Liver (tissue), 9 donors: ENCODE data around the gene SLC19A2. TPM values are rescaled to one million over a fixed set of nuclear protein-coding genes. Genes with fewer than 3 reads are reported as not detected.

Source experiments
- DNase-seq: peaks from one replicate; pipeline ENCODE4 v3.0.0-alpha.2; 2017; ENCODE audit warnings: low spot score
- H3K27ac ChIP-seq, 2 donors: one replicate each; pipeline ENCODE4 v1.7.0; 2013; ENCODE audit warnings: inconsistent platforms in 2 of 2, low read length in 2 of 2, control low read depth in 1 of 2, low read depth in 1 of 2, mild to moderate bottlenecking in 1 of 2
- H3K27me3 ChIP-seq, 4 donors: one replicate each; pipeline versions ENCODE4 v1.6.1 to v1.7.0; 2013; ENCODE audit warnings: low read length in 3 of 4, inconsistent platforms in 1 of 4, mild to moderate bottlenecking in 1 of 4, moderate library complexity in 1 of 4; ENCODE audit not compliant: control insufficient read depth in 4 of 4, insufficient read depth in 4 of 4
- H3K36me3 ChIP-seq, 4 donors: one replicate each; pipeline versions ENCODE4 v1.6.1 to v1.7.0; 2013; ENCODE audit warnings: low read length in 3 of 4, mild to moderate bottlenecking in 3 of 4, low read depth in 1 of 4, moderate library complexity in 1 of 4; ENCODE audit not compliant: control insufficient read depth in 4 of 4, insufficient read depth in 3 of 4
- H3K4me1 ChIP-seq, 4 donors: one replicate each; pipeline versions ENCODE4 v1.6.1 to v1.7.0; 2013; ENCODE audit warnings: low read length in 3 of 4, mild to moderate bottlenecking in 3 of 4, moderate library complexity in 1 of 4; ENCODE audit not compliant: control insufficient read depth in 4 of 4, insufficient read depth in 4 of 4
- H3K4me3 ChIP-seq, 3 donors: one replicate each; pipeline versions ENCODE4 v1.6.1 to v1.7.0; 2013; ENCODE audit warnings: low read length in 3 of 3, control low read depth in 1 of 3, low read depth in 1 of 3, mild to moderate bottlenecking in 1 of 3
- H3K9ac ChIP-seq, 2 donors: one replicate each; pipeline ENCODE4 v1.7.0; 2013; ENCODE audit warnings: low read length in 2 of 2, mild to moderate bottlenecking in 2 of 2, moderate library complexity in 2 of 2, control low read depth in 1 of 2, low read depth in 1 of 2
- H3K9me3 ChIP-seq, 4 donors: one replicate each; pipeline versions ENCODE4 v1.6.1 to v1.7.0; 2013; ENCODE audit warnings: low read length in 3 of 4; ENCODE audit not compliant: control insufficient read depth in 4 of 4
- ATF3 ChIP-seq: IDR thresholded peaks from 2 replicates; pipeline ENCODE4 v1.6.1; 2016; ENCODE audit warnings: antibody characterized with exemption
- CTCF ChIP-seq: fragments of 150-350 bp; IDR thresholded peaks from 2 replicates; pipeline ENCODE4 v1.5.1; 2017; ENCODE audit warnings: improper control_type of control experiment, low read depth, low read length; ENCODE audit not compliant: missing input control
- FOXA1 ChIP-seq: IDR thresholded peaks from 2 replicates; pipeline ENCODE4 v1.6.1; 2016; ENCODE audit warnings: antibody characterized with exemption
- HNF4A ChIP-seq, 2 donors: conservative IDR thresholded peaks; 2 replicates each; pipeline ENCODE4 v1.6.1; 2016; ENCODE audit warnings: antibody characterized with exemption in 2 of 2, mild to moderate bottlenecking in 2 of 2
- JUND ChIP-seq, 2 donors: IDR thresholded peaks; 2 replicates each; pipeline ENCODE4 v1.6.1; 2016; ENCODE audit warnings: antibody characterized with exemption in 2 of 2
- NR2F2 ChIP-seq: IDR thresholded peaks from 2 replicates; pipeline ENCODE4 v1.6.1; 2016; ENCODE audit warnings: antibody characterized with exemption
- RAD21 ChIP-seq, 2 donors: IDR thresholded peaks; 2 replicates each; pipeline ENCODE4 v1.6.1; 2016; ENCODE audit warnings: antibody characterized with exemption in 2 of 2, mild to moderate bottlenecking in 2 of 2
- REST ChIP-seq: IDR thresholded peaks from 2 replicates; pipeline ENCODE4 v1.6.1; 2016; ENCODE audit warnings: antibody characterized with exemption, mild to moderate bottlenecking
- TAF1 ChIP-seq: conservative IDR thresholded peaks from 2 replicates; pipeline ENCODE4 v1.6.1; 2016; ENCODE audit warnings: antibody characterized with exemption, mild to moderate bottlenecking
- YY1 ChIP-seq: IDR thresholded peaks from 2 replicates; pipeline ENCODE4 v1.6.1; 2016; ENCODE audit warnings: antibody characterized with exemption, mild to moderate bottlenecking
- ZBTB33 ChIP-seq: IDR thresholded peaks from 2 replicates; pipeline ENCODE4 v1.6.1; 2016; ENCODE audit warnings: antibody characterized with exemption
- WGBS: extraction: QIAGEN DNeasy Blood & Tissue Kit; methylation state at CpG from one replicate; pipeline ENCODE4 v1.1.7; 2013; 5-methylcytosine and 5-hydroxymethylcytosine counted together
- polyA plus RNA-seq, 2 donors: library from polyadenylated mRNA; stranded (reverse) in 1 of 2; unstranded in 1 of 2; fragments of 200-250 nt in 1 of 2; fragments of >200 nt in 1 of 2; fragmentation: Nextera tagmentation in 1 of 2; extraction: Ambion mirVana in 1 of 2; gene quantifications; one replicate each; pipeline versions ENCODE4 v1.2.1 to v1.2.3, GENCODE V29; 2013 to 2015
- total RNA-seq, 2 donors: library from RNA; depleted of rRNA; stranded (reverse); fragments of >200 nt; gene quantifications; one replicate each; pipeline ENCODE4 v1.2.3, GENCODE V29; 2014
- TF ChIP-seq, protein P1 (sequence below): IDR thresholded peaks from 2 replicates; pipeline ENCODE4 v1.6.1; 2016; ENCODE audit warnings: antibody characterized with exemption
- donor health status: healthy.
- donor health status: healthy.
- donor health status: healthy.
- donor health status: healthy.
- donor health status: healthy.

SLC19A2 gene
- total and polyA plus RNA-seq, 4 donors = 4.8 to 18.7 (median 9.8) TPM

DNA sequence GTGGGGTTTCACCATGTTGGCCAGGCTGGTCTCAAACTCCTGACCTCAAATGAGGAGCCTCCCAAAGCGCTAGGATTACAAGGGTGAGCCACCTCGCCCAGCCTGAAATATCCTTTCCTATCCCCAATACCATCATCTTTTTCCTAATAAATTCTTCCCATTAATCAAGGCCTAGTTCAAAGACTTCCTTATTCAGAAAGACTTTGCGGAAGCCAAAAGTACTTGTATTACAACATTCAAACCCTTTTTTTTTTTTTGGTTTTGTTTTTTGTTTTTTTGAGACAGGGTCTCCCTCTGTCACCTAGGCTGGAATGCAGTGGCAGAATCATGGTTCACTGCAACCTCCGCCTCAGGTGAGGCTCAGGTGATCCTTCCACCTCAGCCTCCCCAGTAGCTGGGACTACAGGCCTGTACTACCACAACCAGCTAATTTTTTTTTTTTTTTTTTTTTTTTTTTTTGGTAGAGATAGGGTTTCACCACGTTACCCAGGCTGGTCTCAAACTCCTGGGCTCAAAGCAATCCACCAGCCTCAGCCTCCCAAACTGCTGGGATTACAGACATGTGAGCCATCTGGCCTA lies 7.6 kb downstream of the SLC19A2 start:
- TF ChIP-seq TAF1 (no peak), CTCF (no peak), HNF4A (conservative IDR thresholded peaks at IDR 0.05) (no peak), FOXA1 (no peak), REST (no peak), ATF3 (no peak)
- Histone ChIP-seq H3K4me3 (no peak overlapping the region), H3K27ac (no peak overlapping the region), H3K9me3 (no peaks in the 10 kb centered on the region), H3K4me1 (peaks cover 5 to 20% (median 15%) of the 10 kb centered on the region in 4 donors), H3K36me3 (peaks cover 1 to 12% (median 8%) of the 10 kb centered on the region in 4 donors), H3K9ac (no peak overlapping the region), H3K27me3 (no peaks in the 10 kb centered on the region)
- no peak for DNase-seq
- WGBS = 91% methylated on average over 5 of the region's 5 CpGs

DNA sequence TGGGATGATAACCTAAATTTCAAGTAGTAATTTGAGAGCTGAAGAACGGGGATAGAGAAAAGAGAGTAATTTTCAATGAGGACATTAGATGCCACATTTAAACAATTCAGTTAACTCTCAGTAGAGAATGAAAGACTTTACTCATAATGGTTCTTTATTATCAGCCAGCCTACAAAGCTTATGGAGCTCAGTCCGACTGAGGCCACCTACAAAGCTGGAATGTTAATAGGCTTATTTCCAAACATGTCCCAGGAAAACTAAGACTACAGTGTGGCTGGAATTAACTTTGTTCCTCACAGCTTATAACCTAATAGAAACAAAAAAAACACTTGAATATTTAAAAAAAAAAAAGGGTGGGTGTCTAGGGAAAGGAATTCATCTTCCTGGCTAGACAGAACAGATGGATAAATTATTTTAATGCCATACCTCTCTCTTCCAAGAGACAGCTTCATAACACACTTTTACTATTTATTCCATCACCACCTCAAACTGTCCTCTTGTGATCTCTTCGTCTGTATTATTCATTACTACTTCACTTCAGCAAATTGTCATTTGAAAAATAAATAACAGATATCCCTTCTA lies 9.8 kb downstream of the SLC19A2 start:
- H3K27me3 ChIP-seq = no peaks in the 10 kb centered on the region
- no peak for DNase-seq
- H3K9ac ChIP-seq = no peak overlapping the region
- H3K4me3 ChIP-seq = no peak overlapping the region
- H3K4me1 ChIP-seq = peaks cover 5 to 15% (median 10%) of the 10 kb centered on the region in 4 donors
- no peak for TF ChIP-seq JUND (IDR thresholded peaks at IDR 0.05)
- no peak for TF ChIP-seq RAD21 (IDR thresholded peaks at IDR 0.05)
- TF ChIP-seq YY1 = no peak
- no peak for TF ChIP-seq HNF4A (conservative IDR thresholded peaks at IDR 0.05)
- no peak overlapping the region for H3K27ac ChIP-seq
- WGBS = 91% methylated on average over 3 of the region's 3 CpGs
- no peaks in the 10 kb centered on the region for H3K9me3 ChIP-seq
- peaks cover 1 to 12% (median 8%) of the 10 kb centered on the region in 4 donors for H3K36me3 ChIP-seq

DNA sequence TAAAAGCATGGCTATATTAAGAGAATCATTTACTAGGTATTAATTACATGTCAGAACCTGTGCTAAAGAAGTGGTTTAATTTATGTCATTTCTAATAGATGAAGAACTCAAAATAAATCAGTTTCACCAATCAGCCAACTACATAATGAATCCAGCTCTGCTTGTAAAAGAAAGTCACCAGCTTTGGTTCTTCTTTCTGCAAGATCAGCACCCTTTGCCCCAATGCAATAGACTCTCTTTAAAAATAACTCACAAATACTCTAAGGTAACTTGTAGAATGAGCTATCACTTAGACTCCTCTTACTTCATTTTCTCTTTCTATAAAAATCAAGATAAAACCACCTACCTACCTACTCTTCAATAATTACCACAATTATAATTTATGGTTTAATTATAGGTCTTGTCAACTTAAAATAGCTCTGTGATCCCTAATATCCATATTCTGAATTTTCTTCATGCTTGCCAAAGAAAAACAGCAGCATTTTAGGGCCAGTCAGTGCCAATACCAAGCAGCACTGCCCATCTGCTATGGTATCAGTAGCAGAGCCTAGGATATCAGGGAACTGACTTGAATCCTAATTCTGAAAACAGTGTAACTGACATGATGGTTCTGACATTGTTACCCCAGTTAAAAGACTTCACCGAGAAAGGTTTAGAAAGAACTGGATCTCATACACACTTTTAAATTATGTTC lies 11.3 kb downstream of the SLC19A2 start:
- Histone ChIP-seq H3K4me1 (peaks cover 0 to 4% (median 3%) of the 10 kb centered on the region in 4 donors), H3K9ac (no peak overlapping the region), H3K27me3 (no peaks in the 10 kb centered on the region), H3K27ac (no peak overlapping the region), H3K4me3 (no peak overlapping the region), H3K9me3 (no peaks in the 10 kb centered on the region), H3K36me3 (peaks cover 3 to 12% (median 8%) of the 10 kb centered on the region in 4 donors)
- no peak for DNase-seq
- WGBS = 97% methylated on average over 1 of the region's 1 CpG
- TF ChIP-seq ATF3 (no peak), RAD21 (IDR thresholded peaks at IDR 0.05) (no peak), REST (no peak), ZBTB33 (no peak), HNF4A (conservative IDR thresholded peaks at IDR 0.05) (no peak), NR2F2 (no peak), TAF1 (no peak), JUND (IDR thresholded peaks at IDR 0.05) (no peak)
- TF ChIP-seq, protein P1, sequence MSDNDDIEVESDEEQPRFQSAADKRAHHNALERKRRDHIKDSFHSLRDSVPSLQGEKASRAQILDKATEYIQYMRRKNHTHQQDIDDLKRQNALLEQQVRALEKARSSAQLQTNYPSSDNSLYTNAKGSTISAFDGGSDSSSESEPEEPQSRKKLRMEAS = no peak
